Ovary (tissue), 10 donors: ENCODE results near the gene CHST13. TPM values are rescaled to one million over a fixed set of nuclear protein-coding genes. Genes with fewer than 3 reads are reported as not detected.

Experiments
- DNase-seq, 5 donors: peaks; one replicate each; pipeline ENCODE4 v3.0.0-alpha.2; 2019 to 2020
- H3K27ac ChIP-seq, 2 donors: fragments of 200-600 bp; one replicate each; pipeline versions ENCODE4 v1.5.1 to v1.8.0; 2019 to 2022
- H3K27me3 ChIP-seq: fragments of 200-600 bp; one replicate; pipeline ENCODE4 v1.8.0; 2022
- H3K36me3 ChIP-seq: fragments of 200-600 bp; sonication (generic); one replicate; pipeline ENCODE4 v1.5.1; 2019
- H3K4me1 ChIP-seq: one replicate; pipeline ENCODE4 v1.8.1; 2013; ENCODE audit warnings: mild to moderate bottlenecking, moderate library complexity; ENCODE audit not compliant: insufficient read depth
- H3K4me3 ChIP-seq: fragments of 200-600 bp; sonication (generic); one replicate; pipeline ENCODE4 v1.5.1; 2017
- H3K9me3 ChIP-seq, 2 donors: fragments of 200-600 bp in 1 of 2; sonication (generic) in 1 of 2; one replicate each; pipeline versions ENCODE4 v1.5.1 to v1.8.1; 2013 to 2019; ENCODE audit warnings: mild to moderate bottlenecking in 1 of 2, moderate library complexity in 1 of 2
- EP300 ChIP-seq: sonication (generic); formaldehyde crosslinking; IDR thresholded peaks from one replicate; pipeline ENCODE4 v1.6.1; 2017; ENCODE audit warnings: antibody characterized with exemption
- POLR2A ChIP-seq: fragments of 450-650 bp; IDR thresholded peaks from one replicate; pipeline ENCODE4 v1.6.1; 2017; ENCODE audit warnings: antibody characterized with exemption, mild to moderate bottlenecking, moderate library complexity
- WGBS, 3 donors: extraction: QIAGEN DNeasy Blood & Tissue Kit in 1 of 3; methylation state at CpG; one replicate each; pipeline versions ENCODE4 v1.1.5 to v1.1.7; 2013 to 2017; 5-methylcytosine and 5-hydroxymethylcytosine counted together
- intact Hi-C, 4 donors: fragments of 100-400 bp; cut with DNase I; formaldehyde crosslinking; loops; one replicate each; pipeline versions ENCODE4 v1.11.0 to v1.15.1; 2022 to 2023
- long read RNA-seq, 3 donors: library from polyadenylated mRNA in 2 of 3; unstranded in 2 of 3; transcript quantifications; one replicate each; pipeline ENCODE4 v2.0.0 and lab custom pipeline, GENCODE V29; 2021 to 2026
- polyA plus RNA-seq, 2 donors: library from polyadenylated mRNA; stranded (reverse); fragments of 200-250 nt in 1 of 2; fragments of 350-450 nt in 1 of 2; fragmentation: Illumina TruSeq in 1 of 2; extraction: RNeasy Lipid Tissue Mini Kit (QIAGEN cat#74804) in 1 of 2; gene quantifications; one replicate each; pipeline ENCODE4 v1.2.3, GENCODE V29; 2013 to 2014
- total RNA-seq, 7 donors: library from RNA; depleted of rRNA in 2 of 7; stranded (reverse); fragments of >200 nt in 2 of 7; fragmentation: NEBNext Ultra II Directional in 3 of 7; extraction: Animal tissue kit (Norgen Biotek cat#: 25700) in 3 of 7; gene quantifications; one replicate each; pipeline versions ENCODE4 v1.1.0 to v1.2.4, GENCODE V29; 2016 to 2023
- TF ChIP-seq, protein P1 (sequence below), 3 donors: fragments of 450-650 bp in 2 of 3; fragments of 200-600 bp in 1 of 3; IDR thresholded peaks; one replicate each; pipeline versions ENCODE4 v1.5.1 to v1.8.0; 2016 to 2022; ENCODE audit warnings: antibody characterized with exemption in 3 of 3, mild to moderate bottlenecking in 1 of 3
- donor health status: DM: no; HTN: no; CAD: no; lungs with moderate emphysema.
- donor health status: DM: no; HTN: no; CAD: no.
- donor health status: Bipolar disorder and iron deficiency.
- donor health status: DM: yes; HTN: yes; CAD: no.
- donor health status: DM: no; HTN: no; CAD: no.
- donor health status: DM: yes; HTN: yes; CAD: no.

CHST13 gene, protein sequence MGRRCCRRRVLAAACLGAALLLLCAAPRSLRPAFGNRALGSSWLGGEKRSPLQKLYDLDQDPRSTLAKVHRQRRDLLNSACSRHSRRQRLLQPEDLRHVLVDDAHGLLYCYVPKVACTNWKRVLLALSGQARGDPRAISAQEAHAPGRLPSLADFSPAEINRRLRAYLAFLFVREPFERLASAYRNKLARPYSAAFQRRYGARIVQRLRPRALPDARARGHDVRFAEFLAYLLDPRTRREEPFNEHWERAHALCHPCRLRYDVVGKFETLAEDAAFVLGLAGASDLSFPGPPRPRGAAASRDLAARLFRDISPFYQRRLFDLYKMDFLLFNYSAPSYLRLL
- total RNA-seq: under 1 TPM in 4 of 7 donors, not detected in 3; 0.12 to 0.87 (median 0.44) TPM
- polyA plus RNA-seq: under 1 TPM in 1 of 2 donors, not detected in 1; 0.15 TPM
- long read RNA-seq, donor 1: 0 reads
- long read RNA-seq, donor 2, partial matches to known transcripts: 0 of 1 reads
- long read RNA-seq, donor 2, other reads (novel, unspliced or antisense): 0 of 1 reads
- long read RNA-seq, donor 3: 0 reads

DNA sequence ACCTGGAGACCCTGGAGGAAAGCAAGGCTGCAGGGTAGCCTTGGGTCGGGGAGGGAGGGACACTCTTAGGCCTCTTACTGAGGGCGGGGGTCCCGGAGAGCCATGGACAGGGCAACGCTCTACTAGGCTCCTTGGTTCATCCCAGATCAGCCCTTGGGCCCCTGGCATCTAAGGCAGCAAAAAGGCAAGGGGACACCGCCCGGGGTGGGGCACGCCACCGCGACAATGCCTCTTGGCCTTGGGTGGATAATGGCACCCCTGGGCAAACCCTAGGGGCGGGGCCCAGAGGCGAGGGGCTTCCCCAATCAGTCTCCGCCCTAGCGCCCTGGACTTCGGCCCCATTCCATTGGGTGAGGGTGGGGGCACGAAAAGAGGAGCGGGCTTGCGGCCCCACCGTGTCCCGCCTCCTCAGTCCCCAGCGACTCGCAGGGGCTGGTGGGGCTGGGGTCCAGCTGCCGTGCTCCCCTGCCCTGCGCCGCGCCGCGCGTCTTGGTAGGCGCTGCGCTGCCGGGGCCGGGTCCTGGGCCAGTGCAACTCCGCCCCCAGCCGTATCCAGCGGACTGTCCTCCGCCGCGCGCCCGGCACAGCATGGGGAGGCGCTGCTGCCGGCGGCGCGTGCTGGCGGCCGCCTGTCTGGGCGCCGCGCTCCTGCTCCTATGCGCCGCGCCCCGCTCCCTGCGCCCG lies at the start of gene CHST13:
CHST13 (plus strand) TSS at position 411 of the 684 bp plus-strand sequence; CDS start at position 589, 178 bp downstream.
- DNase-seq: peak in 1 of 5 donors; percentile 48
- no peak within 1 kb of the TSS for H3K27ac ChIP-seq
- H3K4me1 ChIP-seq: no peaks in the 10 kb centered on the region
- intact Hi-C loops: loop anchor here in 3 of 4 donors (5.0 to 10.0 kb wide), 4 partner anchors 141 to 1021 kb away; no protein-coding TSS in a partner anchor
- no peaks in the 10 kb centered on the region for H3K9me3 ChIP-seq
- TF ChIP-seq, protein P1, sequence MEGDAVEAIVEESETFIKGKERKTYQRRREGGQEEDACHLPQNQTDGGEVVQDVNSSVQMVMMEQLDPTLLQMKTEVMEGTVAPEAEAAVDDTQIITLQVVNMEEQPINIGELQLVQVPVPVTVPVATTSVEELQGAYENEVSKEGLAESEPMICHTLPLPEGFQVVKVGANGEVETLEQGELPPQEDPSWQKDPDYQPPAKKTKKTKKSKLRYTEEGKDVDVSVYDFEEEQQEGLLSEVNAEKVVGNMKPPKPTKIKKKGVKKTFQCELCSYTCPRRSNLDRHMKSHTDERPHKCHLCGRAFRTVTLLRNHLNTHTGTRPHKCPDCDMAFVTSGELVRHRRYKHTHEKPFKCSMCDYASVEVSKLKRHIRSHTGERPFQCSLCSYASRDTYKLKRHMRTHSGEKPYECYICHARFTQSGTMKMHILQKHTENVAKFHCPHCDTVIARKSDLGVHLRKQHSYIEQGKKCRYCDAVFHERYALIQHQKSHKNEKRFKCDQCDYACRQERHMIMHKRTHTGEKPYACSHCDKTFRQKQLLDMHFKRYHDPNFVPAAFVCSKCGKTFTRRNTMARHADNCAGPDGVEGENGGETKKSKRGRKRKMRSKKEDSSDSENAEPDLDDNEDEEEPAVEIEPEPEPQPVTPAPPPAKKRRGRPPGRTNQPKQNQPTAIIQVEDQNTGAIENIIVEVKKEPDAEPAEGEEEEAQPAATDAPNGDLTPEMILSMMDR (IDR thresholded peaks at IDR 0.05): no peak
- TF ChIP-seq EP300 (no peak), POLR2A (no peak)
- H3K27me3 ChIP-seq: no peaks in the 10 kb centered on the region
- peak within 1 kb of the TSS; percentile 14 for H3K4me3 ChIP-seq
- 6 to 12% (median 6%) methylated on average over 25 to 56 of the region's 56 CpGs for WGBS, 3 donors
- no peaks in the 10 kb centered on the region for H3K36me3 ChIP-seq

DNA sequence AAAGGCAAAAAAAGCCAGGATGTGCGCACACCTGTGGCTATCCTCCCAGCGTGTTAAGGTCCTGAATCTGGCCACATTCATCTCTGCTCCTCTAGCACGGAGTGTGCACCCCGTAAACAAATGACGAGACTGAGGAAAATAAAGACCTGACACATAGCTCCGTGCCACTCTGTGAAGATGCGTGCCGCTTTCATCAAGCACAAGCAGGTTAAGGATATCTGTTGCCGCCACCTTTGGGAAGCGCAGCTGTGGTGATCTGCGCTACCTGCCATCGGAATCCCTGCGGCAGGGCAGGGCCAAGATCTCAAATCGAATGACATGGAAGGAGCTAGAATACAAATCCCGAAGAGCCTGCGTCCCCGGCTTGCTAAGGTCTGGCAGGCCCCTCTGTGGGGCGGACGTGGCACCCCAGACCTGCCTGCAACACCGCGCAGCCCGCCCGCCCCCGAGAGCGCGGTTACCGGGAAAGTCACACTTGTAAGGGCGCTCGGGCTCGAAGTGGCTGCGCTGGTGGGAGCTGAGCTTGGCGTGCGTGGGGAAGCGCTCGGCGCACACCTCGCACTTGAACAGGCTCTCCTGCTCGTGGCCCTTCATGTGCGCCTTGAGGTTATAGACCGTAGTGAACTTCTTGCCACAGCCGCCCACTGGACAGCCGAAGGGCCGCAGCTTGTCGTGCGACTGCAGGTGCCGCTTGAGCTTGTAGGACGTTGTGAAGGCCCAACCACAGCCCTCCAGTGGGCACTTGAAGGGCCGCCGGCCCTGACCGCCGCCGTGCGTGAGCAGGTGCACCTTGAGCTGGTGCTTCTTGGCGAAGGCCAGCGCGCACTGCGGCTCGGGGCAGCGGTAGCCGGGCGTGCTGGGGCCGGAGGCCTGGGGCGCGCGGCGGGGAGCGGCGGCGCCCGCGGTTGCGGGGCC lies 49.2 kb upstream of the CHST13 start:
- H3K36me3 ChIP-seq: no peaks in the 10 kb centered on the region
- H3K27me3 ChIP-seq: no peaks in the 10 kb centered on the region
- 4 to 6% (median 6%) methylated on average over 53 to 72 of the region's 72 CpGs for WGBS, 3 donors
- H3K27ac ChIP-seq: peak overlapping the region; percentile 90 to 93
- TF ChIP-seq POLR2A (no peak), EP300 (no peak)
- TF ChIP-seq, protein P1 (IDR thresholded peaks at IDR 0.05): no peak
- DNase-seq: peak in 4 of 5 donors; percentile 27 to 59 (median 50)
- H3K4me1 ChIP-seq: peaks cover 23% of the 10 kb centered on the region
- intact Hi-C loops: loop anchor here in 2 of 4 donors (5.0 to 10.0 kb wide), 2 partner anchors 117 to 210 kb away; partner anchors contain the start of gene KLF15 (in 1 of the 2)
- H3K4me3 ChIP-seq: peak overlapping the region; percentile 63
- H3K9me3 ChIP-seq: no peaks in the 10 kb centered on the region

DNA sequence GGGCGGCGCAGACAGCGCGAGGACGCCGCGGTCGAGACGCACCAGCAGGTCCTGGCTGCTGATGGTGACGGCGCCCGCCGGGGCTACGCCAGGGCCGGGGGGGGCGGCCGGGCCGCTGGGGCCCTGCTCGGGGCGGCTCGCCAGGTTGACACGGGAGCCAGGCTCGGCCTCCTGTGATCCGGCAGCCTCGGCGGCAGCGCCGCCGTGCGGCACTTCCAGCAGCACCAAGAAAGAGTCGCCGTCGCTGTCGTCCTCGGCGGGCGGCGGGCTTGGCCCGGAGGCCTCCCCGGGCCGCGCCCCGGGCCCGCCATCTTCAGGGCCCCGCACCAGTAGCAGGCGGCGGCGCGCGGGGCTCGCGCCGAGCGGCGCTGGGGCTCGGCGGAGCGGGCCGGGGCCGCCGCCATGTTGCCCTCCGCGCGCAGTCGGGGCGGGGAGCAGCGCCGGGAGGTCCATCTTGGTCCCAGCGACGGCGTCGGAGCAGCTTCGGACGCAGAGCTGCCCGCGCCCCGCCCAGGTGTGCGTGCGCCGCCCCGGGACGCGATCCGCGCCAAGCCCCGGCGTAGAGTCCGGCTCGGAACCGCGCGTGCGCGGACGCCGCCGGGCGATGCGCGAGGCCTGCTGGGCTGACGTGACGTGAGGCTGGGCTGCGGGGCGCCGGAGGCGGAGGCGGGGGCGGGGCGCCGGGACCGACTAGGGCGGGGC lies 48.4 kb upstream of the CHST13 start, which contains the start of gene ZXDC:
ZXDC (minus strand) TSS at position 479 of the 702 bp plus-strand sequence; CDS start at position 453, 26 bp downstream.
- H3K27me3 ChIP-seq: no peaks in the 10 kb centered on the region
- peak within 1 kb of the TSS; percentile 90 to 93 for H3K27ac ChIP-seq
- peaks cover 23% of the 10 kb centered on the region for H3K4me1 ChIP-seq
- TF ChIP-seq, protein P1 (IDR thresholded peaks at IDR 0.05): peak in 2 of 3 donors; percentile 56 to 64
- TF ChIP-seq POLR2A: peak; percentile 74
- TF ChIP-seq EP300: no peak
- WGBS, 3 donors: 0% methylated on average over 77 to 112 of the region's 112 CpGs
- intact Hi-C loops: loop anchor here in 2 of 4 donors (5.0 to 10.0 kb wide), 2 partner anchors 118 to 211 kb away; partner anchors contain the start of gene KLF15 (in 1 of the 2)
- peak; percentile 94 to 97 (median 95) for DNase-seq
- H3K9me3 ChIP-seq: no peaks in the 10 kb centered on the region
- H3K36me3 ChIP-seq: no peaks in the 10 kb centered on the region
- peak within 1 kb of the TSS; percentile 63 for H3K4me3 ChIP-seq
